OCI-LY1 (cell line): ENCODE measurements around the gene CLDN25.

Source experiments
- EZH2 ChIP-seq: fragments of 200-600 bp; sonication (generic), shearing (Covaris generic); IDR thresholded peaks from 2 replicates; pipeline ENCODE4 v1.8.0; 2017; ENCODE audit warnings: borderline replicate concordance, mixed run types, mild to moderate bottlenecking, antibody characterized with exemption, low read length, moderate library complexity, mixed read lengths
- TF ChIP-seq, protein P1 (sequence below): fragments of 200-600 bp; sonication (generic), shearing (Covaris generic); IDR thresholded peaks from 2 replicates; pipeline ENCODE4 v1.5.1; 2017; ENCODE audit warnings: mild to moderate bottlenecking, antibody characterized with exemption, low read length, moderate library complexity, mixed read lengths

DNA sequence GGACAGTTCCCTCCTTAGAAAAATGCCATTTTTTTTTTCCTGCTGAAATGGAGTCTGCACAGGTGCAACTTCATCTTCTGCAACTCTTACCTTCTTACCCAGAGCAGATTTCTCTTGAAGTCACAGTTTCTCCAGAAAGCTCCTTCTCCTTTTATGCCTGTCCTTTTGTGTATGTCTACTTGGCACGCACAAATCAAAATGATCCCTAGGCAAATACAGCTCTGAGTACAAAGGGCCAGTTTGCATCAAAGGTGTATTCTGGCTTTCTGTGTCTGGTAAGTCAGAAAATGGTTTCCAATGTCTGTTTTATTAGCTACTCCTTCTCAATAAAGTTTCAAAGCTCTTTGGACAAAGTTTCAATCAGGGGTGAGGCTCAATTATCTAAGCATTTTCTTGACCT, 2.5 kb downstream of the CLDN25 start:
- TF ChIP-seq, protein P1, sequence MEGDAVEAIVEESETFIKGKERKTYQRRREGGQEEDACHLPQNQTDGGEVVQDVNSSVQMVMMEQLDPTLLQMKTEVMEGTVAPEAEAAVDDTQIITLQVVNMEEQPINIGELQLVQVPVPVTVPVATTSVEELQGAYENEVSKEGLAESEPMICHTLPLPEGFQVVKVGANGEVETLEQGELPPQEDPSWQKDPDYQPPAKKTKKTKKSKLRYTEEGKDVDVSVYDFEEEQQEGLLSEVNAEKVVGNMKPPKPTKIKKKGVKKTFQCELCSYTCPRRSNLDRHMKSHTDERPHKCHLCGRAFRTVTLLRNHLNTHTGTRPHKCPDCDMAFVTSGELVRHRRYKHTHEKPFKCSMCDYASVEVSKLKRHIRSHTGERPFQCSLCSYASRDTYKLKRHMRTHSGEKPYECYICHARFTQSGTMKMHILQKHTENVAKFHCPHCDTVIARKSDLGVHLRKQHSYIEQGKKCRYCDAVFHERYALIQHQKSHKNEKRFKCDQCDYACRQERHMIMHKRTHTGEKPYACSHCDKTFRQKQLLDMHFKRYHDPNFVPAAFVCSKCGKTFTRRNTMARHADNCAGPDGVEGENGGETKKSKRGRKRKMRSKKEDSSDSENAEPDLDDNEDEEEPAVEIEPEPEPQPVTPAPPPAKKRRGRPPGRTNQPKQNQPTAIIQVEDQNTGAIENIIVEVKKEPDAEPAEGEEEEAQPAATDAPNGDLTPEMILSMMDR, result no peak
- no peak for TF ChIP-seq EZH2
